ENCODE results near the gene PHLDA2.

PHLDA2 gene

GRCh38 chr11:2881981-2882375, 47.2 kb downstream of the PHLDA2 start:
- H3K27me3 ChIP-seq (ENCODE audit: control insufficient read depth, insufficient read depth, low read length), result peaks cover 7% of the 10 kb centered on the region; the same call in 1 of the 2 replicates
- peaks cover 7% of the 10 kb centered on the region for H3K4me1 ChIP-seq (ENCODE audit: control insufficient read depth, insufficient read depth, low read length)
- DNase-seq (ENCODE audit: low read depth, low spot score), result no peak
- H3K4me3 ChIP-seq (ENCODE audit: low read length), result no peak overlapping the region
- H3K9me3 ChIP-seq (ENCODE audit: control insufficient read depth, insufficient read depth, low read length), result no peaks in the 10 kb centered on the region
- no CpG with 5 or more reads among the region's 12 CpGs for WGBS (ENCODE audit: insufficient coverage, insufficient read length)
- no peaks in the 10 kb centered on the region for H3K36me3 ChIP-seq (ENCODE audit: control insufficient read depth, insufficient read depth, low read length)
- H3K27ac ChIP-seq (ENCODE audit: low read length), result no peak overlapping the region

DNA sequence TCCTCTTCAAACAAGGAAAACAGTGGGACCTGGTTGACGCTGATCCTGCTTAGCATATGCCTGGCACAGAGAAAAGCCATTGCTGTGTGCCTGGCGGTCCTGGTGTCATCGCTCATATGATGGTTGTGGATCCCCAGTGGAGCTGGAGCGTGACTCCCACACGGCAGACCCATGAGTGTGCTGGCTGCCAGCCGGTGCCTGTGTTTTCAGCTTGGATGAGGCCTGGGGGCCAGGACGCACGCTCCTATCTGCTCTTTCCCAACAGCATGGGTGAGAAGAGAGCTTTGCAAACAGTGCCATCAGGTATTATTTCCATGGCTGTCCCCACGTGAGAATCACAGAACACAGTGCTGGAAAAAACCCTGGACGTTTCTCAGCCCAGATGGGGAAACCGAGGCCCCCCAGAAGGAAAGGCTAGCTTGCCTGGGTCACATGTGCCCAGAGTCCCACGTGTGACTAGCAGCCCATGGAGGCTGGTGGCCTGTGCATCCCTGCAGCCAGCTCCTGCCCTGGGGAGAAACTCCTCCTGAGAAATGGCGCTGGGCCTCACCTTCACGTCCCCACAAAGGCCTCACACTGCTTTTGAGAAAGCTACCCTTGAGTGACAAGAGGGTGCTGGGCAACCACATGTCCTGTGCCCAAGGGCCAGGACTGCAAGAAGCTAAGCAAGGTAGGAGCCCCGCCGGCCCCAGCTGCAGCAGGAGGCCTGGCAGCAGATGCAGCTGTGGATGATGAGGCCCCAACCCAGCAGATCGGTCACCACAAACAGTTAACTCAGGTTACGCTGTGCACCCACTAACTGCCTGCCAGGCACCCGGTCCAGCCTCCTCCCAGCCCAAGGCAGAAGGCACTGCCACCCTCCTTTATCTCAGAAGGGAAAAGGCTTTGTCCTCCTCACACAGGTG, 47.9 kb downstream of the PHLDA2 start:
- no CpG with 5 or more reads among the region's 19 CpGs for WGBS (ENCODE audit: insufficient coverage, insufficient read length)

DNA sequence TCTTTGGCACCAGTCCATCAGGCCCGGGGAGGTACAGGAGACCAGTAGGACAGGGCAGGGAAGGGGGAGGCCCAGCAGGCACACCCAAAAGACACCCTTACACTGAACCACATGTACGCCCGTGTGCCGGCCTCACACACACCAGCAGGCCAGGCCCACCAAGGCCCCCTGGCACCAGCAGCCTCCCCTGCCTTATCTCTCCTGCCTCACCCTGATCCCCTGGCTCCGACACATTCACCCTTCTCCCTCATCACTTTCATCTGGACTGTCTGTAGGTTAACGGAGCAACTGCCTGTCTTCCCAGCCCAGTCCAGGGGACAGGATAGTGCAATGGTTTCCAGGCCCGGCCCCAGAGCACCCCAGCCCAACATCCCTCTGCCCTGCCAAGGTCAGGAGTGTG, 48.6 kb downstream of the PHLDA2 start:
- WGBS (ENCODE audit: insufficient coverage, insufficient read length), result no CpG with 5 or more reads among the region's 7 CpGs
- Histone ChIP-seq H3K4me1 (ENCODE audit: control insufficient read depth, insufficient read depth, low read length) (peaks cover 3% of the 10 kb centered on the region), H3K27ac (ENCODE audit: low read length) (no peak overlapping the region), H3K9me3 (ENCODE audit: control insufficient read depth, insufficient read depth, low read length) (no peaks in the 10 kb centered on the region), H3K27me3 (ENCODE audit: control insufficient read depth, insufficient read depth, low read length) (peaks cover 7% of the 10 kb centered on the region; the same call in 1 of the 2 replicates), H3K4me3 (ENCODE audit: low read length) (no peak overlapping the region), H3K36me3 (ENCODE audit: control insufficient read depth, insufficient read depth, low read length) (no peaks in the 10 kb centered on the region)
- DNase-seq (ENCODE audit: low read depth, low spot score), result no peak

More for the DNA sequence above, 47.9 kb downstream of the PHLDA2 start:
- Histone ChIP-seq H3K27ac (ENCODE audit: low read length) (no peak overlapping the region), H3K4me3 (ENCODE audit: low read length) (no peak overlapping the region), H3K9me3 (ENCODE audit: control insufficient read depth, insufficient read depth, low read length) (no peaks in the 10 kb centered on the region), H3K27me3 (ENCODE audit: control insufficient read depth, insufficient read depth, low read length) (peaks cover 7% of the 10 kb centered on the region; the same call in 1 of the 2 replicates), H3K36me3 (ENCODE audit: control insufficient read depth, insufficient read depth, low read length) (no peaks in the 10 kb centered on the region), H3K4me1 (ENCODE audit: control insufficient read depth, insufficient read depth, low read length) (peaks cover 5% of the 10 kb centered on the region)
- no peak for DNase-seq (ENCODE audit: low read depth, low spot score)

GRCh38 chr11:2878782-2879181, 50.4 kb downstream of the PHLDA2 start:
- no peaks in the 10 kb centered on the region for H3K36me3 ChIP-seq (ENCODE audit: control insufficient read depth, insufficient read depth, low read length)
- H3K27ac ChIP-seq (ENCODE audit: low read length), result no peak overlapping the region
- H3K4me1 ChIP-seq (ENCODE audit: control insufficient read depth, insufficient read depth, low read length), result peaks cover 3% of the 10 kb centered on the region
- H3K9me3 ChIP-seq (ENCODE audit: control insufficient read depth, insufficient read depth, low read length), result no peaks in the 10 kb centered on the region
- H3K27me3 ChIP-seq (ENCODE audit: control insufficient read depth, insufficient read depth, low read length), result peaks cover 7% of the 10 kb centered on the region; the same call in 1 of the 2 replicates
- no peak for DNase-seq (ENCODE audit: low read depth, low spot score)
- no peak overlapping the region for H3K4me3 ChIP-seq (ENCODE audit: low read length)
- WGBS (ENCODE audit: insufficient coverage, insufficient read length), result no CpG with 5 or more reads among the region's 8 CpGs

Measured in iPS DF 6.9 (cell line).